ENCODE results near the gene CDKAL1.

- TF ChIP-seq ZNF274 (IDR thresholded peaks at IDR 0.05; ENCODE audit: low read depth, low read length) = no peak
- TF ChIP-seq YY1 (IDR thresholded peaks at IDR 0.05; ENCODE audit: insufficient read depth, insufficient read length) = no peak
Measured at GRCh38 chr6:21182589-21182988, 648.3 kb downstream of the CDKAL1 start.
